ENCODE measurements around the gene C1orf226.

- TF ChIP-seq EZH2 (IDR thresholded peaks at IDR 0.05; ENCODE audit: borderline replicate concordance, low read depth, low read length, poor library complexity, severe bottlenecking), result no peak
- TF ChIP-seq, protein P1, sequence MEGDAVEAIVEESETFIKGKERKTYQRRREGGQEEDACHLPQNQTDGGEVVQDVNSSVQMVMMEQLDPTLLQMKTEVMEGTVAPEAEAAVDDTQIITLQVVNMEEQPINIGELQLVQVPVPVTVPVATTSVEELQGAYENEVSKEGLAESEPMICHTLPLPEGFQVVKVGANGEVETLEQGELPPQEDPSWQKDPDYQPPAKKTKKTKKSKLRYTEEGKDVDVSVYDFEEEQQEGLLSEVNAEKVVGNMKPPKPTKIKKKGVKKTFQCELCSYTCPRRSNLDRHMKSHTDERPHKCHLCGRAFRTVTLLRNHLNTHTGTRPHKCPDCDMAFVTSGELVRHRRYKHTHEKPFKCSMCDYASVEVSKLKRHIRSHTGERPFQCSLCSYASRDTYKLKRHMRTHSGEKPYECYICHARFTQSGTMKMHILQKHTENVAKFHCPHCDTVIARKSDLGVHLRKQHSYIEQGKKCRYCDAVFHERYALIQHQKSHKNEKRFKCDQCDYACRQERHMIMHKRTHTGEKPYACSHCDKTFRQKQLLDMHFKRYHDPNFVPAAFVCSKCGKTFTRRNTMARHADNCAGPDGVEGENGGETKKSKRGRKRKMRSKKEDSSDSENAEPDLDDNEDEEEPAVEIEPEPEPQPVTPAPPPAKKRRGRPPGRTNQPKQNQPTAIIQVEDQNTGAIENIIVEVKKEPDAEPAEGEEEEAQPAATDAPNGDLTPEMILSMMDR (conservative IDR thresholded peaks at IDR 0.05; ENCODE audit: low read depth, low read length), result no peak
These were observed 38.6 kb downstream of the C1orf226 start for GRCh38 chr1:162420120-162420519.
